ENCODE data around the gene CDK17.

Gene CDK17

DNA sequence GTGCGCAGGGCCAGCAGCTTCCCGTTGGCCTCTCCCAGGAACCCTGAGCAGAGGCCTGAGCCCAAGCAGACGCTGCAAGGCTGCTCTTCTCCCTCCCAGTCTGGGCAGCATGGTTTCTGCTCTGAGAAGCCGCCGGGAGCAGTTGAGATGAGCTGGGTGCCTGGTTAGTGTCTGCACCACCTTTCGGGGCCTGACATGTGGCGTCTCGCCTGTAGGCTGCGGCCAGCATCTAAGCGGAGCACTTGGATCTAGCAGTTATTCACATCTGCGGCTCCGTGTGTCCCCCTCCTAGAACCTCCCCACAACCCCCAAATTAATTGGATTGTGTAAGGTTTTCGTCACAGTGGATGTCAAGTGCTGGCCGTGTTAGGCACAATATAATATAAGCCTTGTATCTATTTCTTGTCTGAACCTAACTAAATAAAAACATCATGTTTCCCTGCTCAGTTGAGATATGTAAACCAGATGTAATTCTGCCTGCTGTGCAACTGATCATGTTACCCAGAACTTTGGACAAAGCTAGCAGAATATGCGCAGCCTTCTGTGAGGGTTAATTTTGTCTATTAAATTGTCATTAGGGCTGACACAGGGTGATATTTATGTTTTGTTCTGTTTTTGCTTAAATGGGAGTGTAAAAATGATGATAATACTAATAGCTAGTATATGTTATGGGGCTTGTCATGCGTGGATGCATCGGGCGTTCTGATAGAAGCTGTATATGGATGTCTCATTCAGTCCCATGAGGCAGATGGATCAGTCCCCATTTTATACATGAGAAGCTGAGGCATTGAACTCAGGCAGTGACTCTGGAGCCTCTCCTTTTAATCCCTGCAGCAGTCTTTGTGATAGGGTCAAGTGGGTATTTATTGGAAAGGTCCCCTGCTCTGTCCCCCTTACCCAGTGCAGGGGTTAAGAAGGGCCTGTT is 160.3 kb downstream of the CDK17 start:
- no peak for DNase-seq (ENCODE audit: low read depth in 2 of 2)

DNA sequence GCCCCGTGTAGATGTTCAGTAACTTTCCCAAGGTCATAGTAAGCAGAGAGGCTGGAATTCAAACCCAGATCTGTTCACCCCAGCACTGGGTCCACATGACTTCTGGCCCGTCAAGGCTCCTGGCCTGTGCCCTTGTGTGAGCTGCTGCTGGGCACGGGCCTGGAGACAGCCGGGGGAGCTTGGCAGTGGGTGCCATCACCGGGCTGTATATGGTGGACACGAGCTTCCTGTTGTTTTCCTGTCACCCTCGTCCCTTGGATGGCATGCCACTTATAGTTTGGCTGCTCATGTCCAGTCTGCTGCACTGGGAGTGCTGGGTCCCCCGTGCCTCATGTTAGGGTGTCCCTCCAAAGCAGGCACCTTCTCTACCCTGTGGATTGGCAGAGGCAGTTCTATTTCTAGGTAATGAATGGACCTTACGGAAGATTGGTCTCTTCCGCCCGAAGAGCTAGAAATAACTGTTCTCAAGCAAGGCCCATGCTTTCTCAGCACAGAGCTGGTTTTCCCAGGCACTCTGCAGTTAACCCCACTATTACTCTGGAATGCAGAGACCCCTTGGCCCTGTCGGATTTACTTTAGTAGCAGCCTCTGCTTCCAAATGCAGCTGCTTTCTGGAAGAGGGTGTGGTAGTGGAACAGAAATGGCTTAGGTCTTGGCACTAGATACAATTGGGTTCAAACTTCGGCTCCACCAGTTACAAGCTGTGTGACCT is 161.7 kb downstream of the CDK17 start:
- DNase-seq (ENCODE audit: low read depth in 2 of 2): no peak

DNA sequence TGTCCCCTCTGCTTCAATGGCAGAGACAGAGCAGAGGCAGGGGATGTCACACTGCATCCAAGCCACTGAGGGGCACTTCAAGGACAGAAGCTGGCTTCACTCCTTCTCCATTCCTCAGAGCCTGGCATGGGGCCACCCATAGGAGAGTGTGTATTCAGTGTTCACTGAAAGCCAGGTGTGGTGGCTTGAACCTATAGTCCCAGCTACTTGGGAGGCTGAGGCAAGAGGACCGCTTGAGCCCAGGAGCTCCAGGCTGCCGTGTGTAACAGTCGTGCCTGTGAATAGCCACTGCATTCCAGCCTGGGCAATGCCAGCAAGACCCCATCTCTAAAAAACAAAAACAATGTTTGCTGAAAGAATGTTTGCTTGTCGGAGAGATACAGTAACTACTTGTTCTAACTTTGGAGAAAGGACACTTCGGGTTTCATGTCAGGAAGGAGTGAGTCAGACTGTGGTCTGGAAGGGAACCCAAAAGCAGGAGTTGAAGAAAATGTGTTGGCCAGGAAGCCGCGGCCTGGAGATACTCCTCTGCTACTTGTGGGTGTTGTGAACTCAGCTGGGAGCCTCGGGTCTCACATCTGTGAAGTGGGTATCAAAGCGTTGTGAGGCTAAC is 162.7 kb downstream of the CDK17 start:
- DNase-seq (ENCODE audit: low read depth in 2 of 2): peak; percentile 25 to 28

DNA sequence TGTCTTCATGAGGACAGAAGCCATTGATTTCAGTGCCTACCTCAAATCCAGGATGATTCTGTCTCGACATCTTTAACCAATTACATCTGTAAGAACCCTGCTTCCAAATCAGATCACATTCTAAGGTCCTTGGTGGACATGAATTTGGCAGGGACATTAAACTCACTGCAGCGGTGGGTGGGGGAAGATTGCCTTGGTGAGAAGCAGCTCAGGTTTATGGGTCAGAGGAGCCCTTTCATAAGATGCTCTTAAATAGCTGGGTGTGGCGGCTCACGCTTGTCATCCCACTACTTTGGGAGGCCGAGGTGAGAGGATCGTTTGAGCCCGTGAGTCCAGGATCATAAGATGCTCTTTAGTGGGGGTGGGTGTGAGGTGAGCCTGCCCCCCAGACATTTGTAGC is 163.2 kb downstream of the CDK17 start:
- no peak for DNase-seq (ENCODE audit: low read depth in 2 of 2)

DNA sequence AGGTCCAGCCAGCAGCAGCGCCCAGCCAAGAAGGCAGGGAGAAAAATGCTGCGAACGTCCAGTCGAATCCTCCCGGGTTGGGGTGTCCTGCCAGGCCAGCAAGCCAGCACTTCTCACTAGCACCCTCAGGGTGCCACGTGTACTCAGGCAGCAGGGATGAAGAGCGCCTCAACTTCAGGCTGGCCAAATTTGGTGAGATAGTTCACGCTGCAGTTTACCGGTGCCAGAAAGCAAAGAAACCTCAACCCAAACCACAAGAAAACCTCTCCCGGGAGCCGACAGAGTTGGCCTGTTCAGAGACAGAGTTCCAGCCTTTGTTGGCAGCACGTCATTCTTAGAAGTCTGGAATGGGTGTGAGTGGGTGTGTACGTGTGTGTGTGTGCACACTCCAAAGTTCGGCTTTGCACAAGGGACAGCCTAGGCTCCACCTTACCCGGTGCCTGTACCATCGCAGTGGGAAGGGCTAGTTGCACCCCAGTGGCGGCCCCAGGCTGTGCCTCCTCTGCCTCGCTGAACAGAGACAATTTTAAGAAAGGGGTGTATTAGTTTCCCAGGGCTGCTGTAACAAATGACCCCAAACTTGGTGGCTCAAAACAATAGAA is 163.9 kb downstream of the CDK17 start:
- DNase-seq (ENCODE audit: low read depth in 2 of 2): no peak

DNA sequence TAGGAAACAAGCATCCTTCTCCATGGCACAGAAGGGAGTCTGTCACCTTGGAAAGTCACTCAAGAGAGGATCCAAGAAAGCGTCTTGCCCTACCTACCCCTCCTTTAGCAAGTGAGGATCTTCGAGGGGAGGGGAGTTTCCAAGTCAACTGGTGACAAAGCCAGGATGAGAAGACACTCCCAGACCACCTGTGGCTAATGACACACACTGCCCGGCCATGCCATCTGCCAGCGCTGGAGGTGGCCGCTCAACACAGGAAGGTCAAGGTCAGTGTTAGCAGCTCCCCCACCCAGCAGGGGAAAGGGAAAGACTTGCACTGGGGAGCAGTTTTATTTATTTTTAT is 164.8 kb downstream of the CDK17 start:
- DNase-seq (ENCODE audit: low read depth in 2 of 2): no peak

DNA sequence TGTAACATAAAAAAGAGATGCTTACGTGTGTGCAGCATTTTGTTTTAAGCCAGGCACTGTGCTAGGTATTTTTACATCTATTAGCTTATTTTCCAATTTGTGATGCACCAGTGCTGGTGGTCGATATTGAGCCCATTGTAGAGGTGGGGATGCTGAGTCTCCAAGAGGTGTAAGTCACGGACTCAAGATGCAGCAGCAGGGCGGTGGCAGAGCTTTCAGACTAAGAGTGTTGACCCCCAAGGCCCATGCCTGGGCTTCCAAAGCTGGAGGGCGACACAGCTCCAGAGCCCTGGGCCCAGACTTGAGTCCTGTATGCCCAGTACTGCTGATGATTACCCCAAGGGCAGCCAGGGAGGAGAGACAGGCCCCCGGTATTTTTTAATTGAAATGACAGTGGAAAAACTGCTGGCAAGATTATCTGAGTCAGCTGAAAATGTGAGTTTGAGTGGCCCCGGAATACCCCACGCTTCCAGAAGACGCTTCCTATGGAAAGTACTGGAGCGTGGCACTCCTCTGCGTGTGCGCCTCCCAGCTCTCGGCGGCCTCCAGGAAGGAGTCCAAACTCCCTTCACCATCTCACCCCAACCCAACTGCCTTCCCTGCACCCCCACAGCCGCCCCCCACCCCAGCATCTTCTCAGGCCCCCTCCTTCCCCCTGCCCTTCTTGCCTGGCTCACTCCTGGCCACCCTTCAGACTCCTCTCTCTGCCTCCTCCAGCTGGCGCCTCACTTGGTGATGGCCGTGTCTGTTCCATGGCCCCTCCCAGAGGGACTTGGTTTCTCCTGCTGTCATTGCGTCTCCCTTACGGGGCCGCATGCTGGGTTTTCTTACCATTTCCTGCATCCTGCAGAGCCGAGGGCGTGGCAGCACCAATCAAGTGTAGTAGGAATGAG is 165.4 kb downstream of the CDK17 start:
- DNase-seq (ENCODE audit: low read depth in 2 of 2): no peak

DNA sequence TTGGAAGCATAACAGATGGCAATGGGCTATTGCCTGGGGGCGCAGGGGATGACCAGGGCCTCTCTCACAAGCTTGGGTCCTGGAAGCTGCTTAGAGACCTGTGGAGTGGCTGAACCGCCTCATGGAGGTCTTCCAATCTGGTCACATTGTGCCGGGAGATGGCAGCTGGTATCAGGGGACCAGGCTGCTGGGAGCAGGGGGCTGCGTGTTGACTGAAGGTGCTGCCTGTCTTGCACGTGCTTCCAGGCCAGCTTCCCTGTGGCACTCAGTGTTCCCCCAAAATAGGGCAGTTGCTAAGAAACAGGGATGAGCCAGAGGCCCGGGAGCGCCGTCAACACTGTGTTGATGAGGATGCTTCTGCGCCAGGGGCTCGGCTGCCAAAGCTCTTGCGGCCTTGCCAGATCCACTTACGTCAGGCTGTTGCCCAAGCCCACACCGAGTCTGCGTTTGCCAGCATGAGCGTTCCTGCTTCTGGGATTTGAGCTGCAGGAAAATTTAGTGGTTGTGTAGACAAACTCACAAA is 166.2 kb downstream of the CDK17 start:
- DNase-seq (ENCODE audit: low read depth in 2 of 2): no peak

DNA sequence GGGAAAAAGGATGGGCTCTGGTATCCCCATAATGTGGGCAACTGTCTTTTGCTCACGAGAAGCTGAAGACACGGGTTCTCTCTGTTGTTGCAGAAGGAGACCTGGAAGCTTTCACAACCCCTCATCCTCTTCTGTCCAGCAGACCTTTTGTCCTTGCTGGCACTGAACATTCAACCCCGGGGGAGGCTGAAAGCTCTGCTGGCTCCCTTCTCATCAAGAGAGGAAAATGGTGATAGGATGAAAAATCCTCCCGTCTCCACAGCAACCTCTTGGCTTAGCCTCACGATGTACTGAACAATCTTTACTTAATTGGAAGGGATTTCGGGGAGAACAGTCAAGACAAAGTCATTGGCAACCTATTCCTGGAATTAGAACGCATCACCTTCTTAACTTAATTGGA is 167.1 kb downstream of the CDK17 start:
- DNase-seq (ENCODE audit: low read depth in 2 of 2): no peak

DNA sequence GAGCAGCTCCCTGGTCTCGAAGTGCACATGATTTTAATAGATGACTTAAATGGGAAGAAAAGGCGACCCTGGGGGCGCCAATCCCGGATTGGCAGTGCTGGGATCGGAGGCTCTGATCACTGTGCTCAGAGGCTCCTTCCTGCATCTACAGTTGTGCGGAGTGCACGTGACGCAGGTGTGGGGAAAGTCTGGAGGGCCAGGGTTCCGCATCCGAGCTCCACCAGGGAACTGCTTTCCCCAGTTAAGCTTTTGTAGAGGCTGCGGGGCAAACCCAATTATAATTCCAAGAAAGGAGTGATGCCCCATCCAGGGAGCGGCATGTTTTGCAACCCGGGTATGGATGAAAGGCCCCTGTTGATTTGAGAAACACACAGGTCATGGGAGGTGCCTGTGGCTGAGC is 169.6 kb downstream of the CDK17 start:
- DNase-seq (ENCODE audit: low read depth in 2 of 2): no peak

DNA sequence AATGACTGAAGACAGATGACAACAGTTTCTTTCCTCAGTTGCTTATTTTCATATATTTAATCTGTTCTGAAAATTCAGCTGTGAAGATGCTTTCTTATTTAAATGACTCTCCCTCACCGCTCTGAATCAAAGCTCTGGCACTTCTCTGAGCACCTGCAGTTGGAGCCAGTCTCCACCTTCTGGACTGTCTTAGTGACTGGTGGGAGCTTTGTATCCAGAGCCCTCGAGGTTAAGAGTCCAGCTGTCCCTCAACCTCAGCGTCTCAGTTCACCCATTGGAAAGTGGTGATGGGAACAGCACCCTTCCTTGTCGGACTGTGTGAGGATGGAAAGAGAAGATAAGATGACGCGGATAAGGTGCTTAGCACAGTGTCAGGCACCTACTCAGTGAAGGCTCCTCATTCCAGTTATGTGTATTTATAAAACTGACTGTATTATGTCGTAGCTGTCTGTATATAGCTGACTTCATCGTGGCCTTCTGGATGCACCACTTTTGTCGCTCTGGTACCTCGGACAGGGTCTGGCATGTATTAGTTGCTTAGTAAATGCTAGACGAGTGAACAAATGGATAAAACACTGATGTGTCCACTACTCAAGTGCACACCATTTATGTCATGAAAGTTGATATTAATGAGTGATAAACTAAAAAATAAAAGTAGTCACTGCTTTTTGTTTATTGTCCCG is 171.5 kb downstream of the CDK17 start:
- no peak for DNase-seq (ENCODE audit: low read depth in 2 of 2)

All from activated CD4-positive, alpha-beta T cell treated with anti-CD3 and anti-CD28 coated beads for 24 hours (primary cell).